ENCODE data around the gene CLK4. TPM values are rescaled to one million over a fixed set of nuclear protein-coding genes. Genes with fewer than 3 reads are reported as not detected.

The CLK4 gene
- polyA plus RNA-seq (ENCODE audit: insufficient read length): 71.0 TPM
- long read RNA-seq, donor 1, transcript CLK4-208 (2 exons, 1,690 nt): minor isoform, 6 of 17 reads
- long read RNA-seq, donor 1, transcript CLK4-201 (13 exons, 2,568 nt): major isoform, 8 of 17 reads
- long read RNA-seq, donor 1, partial matches to known transcripts: 0 of 17 reads
- long read RNA-seq, donor 1, other reads (novel, unspliced or antisense): 0 of 17 reads
- long read RNA-seq, donor 2, partial matches to known transcripts: 0 of 10 reads
- long read RNA-seq, donor 2, other reads (novel, unspliced or antisense): 0 of 10 reads
- long read RNA-seq, donor 3, transcript CLK4-201 (13 exons, 2,568 nt): major isoform, 7 of 12 reads
- long read RNA-seq, donor 3, partial matches to known transcripts: 0 of 12 reads
- long read RNA-seq, donor 3, other reads (novel, unspliced or antisense): 0 of 12 reads
- long read RNA-seq, donor 4, partial matches to known transcripts: 0 of 3 reads
- long read RNA-seq, donor 4, other reads (novel, unspliced or antisense): 0 of 3 reads
- long read RNA-seq, donor 5, partial matches to known transcripts: 11 of 20 reads
- long read RNA-seq, donor 5, other reads (novel, unspliced or antisense): 0 of 20 reads
- long read RNA-seq, donor 6, partial matches to known transcripts: 0 of 5 reads
- long read RNA-seq, donor 6, other reads (novel, unspliced or antisense): 0 of 5 reads
- long read RNA-seq, donor 7, partial matches to known transcripts: 7 of 21 reads
- long read RNA-seq, donor 7, other reads (novel, unspliced or antisense): 5 of 21 reads
- long read RNA-seq, donor 8, partial matches to known transcripts: 0 of 3 reads
- long read RNA-seq, donor 8, other reads (novel, unspliced or antisense): 0 of 3 reads

DNA sequence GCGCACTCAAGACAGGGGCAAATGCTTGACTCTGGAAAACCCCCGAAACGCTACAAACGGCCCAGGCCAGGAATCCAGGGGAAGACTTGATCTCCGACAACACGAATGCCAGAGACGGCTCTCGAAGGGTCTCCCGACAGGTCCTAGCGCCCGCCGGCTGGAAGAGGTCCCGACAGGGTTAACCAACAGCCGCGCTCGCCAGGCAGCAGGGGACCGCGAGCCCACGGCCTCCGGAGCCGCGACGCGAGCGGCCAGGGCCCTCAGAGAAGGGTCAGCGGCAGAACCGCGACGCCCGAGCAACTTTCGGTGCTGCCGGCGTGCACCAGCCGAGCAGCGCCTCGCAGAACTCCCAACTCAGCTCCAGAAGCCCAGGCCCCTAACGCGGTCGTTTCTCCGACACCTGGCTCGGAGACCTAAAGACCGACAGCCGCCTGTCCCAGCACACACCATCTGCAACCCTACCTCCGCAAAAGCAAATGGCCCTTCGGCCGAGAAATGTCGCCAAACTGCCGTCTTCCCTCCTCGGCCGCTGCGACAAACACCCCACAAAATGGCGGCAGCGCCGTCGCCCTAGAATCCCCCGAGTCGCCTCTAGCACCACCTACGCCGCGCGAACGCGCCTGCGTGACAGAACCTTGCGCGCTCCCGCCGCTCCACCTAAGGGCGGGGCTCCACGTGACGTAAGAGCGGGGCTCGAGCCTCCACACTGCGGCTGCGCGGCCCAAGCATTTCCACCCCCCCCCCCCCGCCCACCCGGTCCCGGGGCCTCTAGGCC, at the start of gene CLK4:
Gene CLK4, minus strand, starts transcription at position 567 of the 775 bp plus-strand sequence. CDS start 3,634 bp downstream, outside the sequence.
- peak; percentile 94 for DNase-seq

GRCh38 chr5:178675922-178676321, 49.1 kb upstream of the CLK4 start:
- no peak for DNase-seq

GRCh38 chr5:178674334-178674733, 47.5 kb upstream of the CLK4 start:
- DNase-seq: no peak

DNA sequence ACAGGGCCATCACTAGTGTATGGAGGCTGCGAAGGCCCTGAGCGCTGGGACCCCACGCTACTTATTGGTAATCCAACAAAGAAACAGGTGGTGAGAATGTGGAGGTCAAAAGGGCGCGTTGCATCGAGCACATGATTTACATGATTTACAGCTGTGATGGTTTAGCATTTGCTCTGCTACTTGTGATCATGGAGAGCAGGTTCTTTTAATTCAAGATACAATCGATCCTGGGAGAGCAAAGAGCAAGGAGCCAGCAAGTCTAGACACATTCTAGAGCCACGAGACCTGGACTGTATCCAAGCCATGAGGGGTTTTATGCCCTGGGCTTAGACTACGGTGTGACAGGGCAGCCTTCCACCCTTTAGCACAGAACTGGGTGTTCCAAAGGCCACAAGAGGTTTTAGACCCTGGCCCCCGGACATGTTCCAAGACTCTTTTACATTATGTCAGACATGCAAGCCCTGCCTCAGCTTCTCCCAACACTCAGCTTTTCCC, 47.0 kb upstream of the CLK4 start:
- DNase-seq: no peak

GRCh38 chr5:178672630-178673029, 45.8 kb upstream of the CLK4 start:
- no peak for DNase-seq

GRCh38 chr5:178671602-178672144, 44.8 kb upstream of the CLK4 start:
- no peak for DNase-seq

- DNase-seq: no peak
Observed at GRCh38 chr5:178670351-178670885, 43.6 kb upstream of the CLK4 start.

DNA sequence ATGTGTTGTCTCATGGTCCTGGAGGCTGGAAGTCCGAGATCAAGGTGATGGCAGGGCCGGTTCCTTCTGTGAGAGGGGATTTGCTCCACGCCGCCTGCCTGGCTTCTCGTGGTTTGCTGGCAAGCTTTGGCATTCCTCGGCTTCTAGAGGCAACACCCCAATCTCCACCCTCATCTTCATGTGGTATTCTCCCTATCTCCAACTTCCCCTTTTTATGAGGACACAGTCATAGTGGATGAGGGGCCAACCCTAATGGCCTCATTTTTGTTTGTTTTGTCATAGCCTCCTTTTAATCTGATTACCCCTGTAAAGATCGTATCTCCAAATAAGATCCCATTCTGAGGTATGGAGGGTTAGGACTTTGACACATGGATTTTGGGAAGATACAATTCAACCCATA, 41.7 kb upstream of the CLK4 start:
- DNase-seq: no peak

DNA sequence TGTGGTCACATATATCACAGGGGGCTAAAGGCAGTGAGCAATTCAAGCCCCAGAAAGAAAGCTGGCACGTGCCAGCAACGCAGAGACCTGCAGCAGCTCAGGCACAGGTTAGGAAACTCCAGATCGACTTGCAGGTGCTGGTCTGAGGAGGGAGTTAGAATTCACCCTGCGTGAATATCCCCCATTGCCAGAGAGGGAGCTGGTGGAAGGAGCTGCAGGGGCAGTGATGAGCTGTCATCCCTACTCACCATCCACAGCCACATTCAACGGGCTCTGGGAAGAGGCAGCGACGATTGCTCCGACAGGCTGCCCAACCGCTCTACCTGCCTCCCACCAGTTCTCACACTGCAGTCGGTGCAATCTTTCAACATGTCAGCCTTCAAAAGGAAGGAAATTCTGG, 40.8 kb upstream of the CLK4 start:
- no peak for DNase-seq

DNA sequence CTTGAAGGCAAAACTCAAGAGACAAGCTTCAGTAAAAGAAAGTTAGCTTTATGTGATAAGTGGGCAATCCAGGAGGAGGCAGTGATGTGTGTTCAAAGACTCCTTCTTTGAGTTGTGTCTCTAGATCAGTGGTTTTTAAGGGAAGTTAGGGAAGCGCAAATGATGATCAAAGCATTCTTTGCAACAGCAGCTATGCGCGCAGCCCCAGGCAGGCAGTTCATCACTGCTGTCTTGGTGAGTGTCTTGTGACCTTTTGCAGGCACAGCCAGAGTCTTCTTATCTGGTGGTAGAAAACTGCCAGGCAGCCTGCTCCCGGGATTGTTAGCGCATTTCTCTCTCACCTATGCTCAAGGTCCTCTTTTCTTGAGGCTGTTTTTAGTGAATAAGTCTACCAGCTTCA, 40.3 kb upstream of the CLK4 start:
- DNase-seq: peak; percentile 58

DNA sequence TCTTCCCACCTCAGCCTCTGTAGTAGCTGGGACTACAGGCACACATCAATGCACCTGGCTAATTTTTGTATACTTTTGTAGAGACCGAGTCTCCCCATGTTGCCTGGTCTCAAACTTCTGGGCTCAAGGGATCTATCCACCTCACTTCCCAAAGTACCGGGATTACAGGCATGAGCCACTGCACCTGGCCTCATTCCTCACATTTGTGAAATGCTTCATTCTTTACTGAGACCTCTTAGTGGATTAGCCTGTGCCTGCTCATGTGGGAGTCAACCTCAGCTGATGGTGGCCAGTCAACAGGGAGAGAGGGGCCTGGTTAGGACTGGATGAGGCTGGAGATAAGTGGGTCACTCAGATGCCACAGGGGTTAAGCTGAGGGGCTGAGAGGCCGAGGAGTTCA, 37.3 kb upstream of the CLK4 start:
- no peak for DNase-seq

DNA sequence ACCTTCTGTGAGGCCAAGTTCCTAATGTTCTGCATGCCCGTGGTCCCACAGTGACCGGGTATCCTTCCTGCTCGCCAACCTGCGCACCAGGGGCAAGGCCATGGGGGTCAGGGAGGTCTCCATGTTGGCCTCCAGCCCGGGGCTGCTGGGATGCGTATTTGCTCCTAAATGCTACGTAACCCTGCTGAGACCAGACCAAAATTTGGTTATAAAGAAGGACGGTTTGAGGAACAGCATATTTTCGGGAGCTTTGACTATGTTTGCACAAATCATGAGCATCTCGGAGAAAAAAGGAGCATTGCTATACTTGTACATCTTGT, 35.7 kb upstream of the CLK4 start:
- DNase-seq: no peak

- DNase-seq: no peak
Observed at GRCh38 chr5:178661836-178662540, 35.1 kb upstream of the CLK4 start.

- DNase-seq: no peak
Observed at GRCh38 chr5:178651046-178651810, 24.4 kb upstream of the CLK4 start.

- no peak for DNase-seq
Observed at GRCh38 chr5:178650214-178650613, 23.4 kb upstream of the CLK4 start.

GRCh38 chr5:178649580-178649979, 22.7 kb upstream of the CLK4 start:
- DNase-seq: no peak

- DNase-seq: no peak
Observed at GRCh38 chr5:178644826-178645545, 18.1 kb upstream of the CLK4 start.

GRCh38 chr5:178642351-178642909, 15.6 kb upstream of the CLK4 start:
- no peak for DNase-seq

DNA sequence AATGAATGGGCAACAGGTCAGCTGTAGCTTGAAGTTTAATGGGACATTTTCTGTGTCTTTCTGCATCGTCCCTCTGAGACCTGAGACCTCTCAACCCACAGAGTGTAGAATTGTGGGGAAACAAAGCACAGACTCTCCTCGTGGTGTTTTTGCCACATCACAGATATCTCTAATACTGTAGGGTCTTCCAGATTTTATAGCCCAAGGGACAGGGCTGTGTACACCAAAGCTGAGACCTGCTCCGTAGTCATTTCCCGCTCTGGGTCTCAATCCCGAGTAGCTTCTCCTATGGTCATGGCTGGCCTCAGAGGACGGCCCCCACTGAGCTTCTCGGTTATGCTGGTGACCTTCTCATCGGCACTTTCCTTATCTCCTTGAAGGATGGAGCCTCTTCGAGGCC, 14.9 kb upstream of the CLK4 start:
- DNase-seq: no peak

Measured in left kidney (tissue), 8 donors.